ENCODE results near the gene FMN2.

FMN2 gene

DNA sequence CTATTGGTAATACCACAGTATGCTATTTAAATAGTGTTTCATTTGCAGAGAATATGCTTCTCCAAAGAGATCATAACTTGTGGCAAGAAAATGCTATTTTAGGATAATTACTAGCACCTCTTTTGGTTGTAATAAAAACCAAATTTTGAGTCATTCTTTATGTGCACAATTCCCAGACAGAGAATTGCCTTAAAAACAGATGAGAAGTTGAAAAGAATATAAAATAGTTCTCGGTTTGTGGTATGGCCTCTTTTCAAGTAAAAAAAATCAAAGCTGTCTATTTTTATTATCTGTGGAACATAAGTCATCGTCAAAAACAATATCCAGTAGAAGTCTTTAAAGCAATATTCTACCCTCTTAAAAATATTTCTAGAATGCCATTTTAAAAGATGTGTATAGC lies 334.4 kb downstream of the FMN2 start:
- DNase-seq (ENCODE audit: low read depth in 1 of 2, low spot score in 1 of 2): no peak
- H3K4me3 ChIP-seq (replicated peaks; ENCODE audit: insufficient read depth, low read length): no peak overlapping the region
- TF ChIP-seq, protein P1, sequence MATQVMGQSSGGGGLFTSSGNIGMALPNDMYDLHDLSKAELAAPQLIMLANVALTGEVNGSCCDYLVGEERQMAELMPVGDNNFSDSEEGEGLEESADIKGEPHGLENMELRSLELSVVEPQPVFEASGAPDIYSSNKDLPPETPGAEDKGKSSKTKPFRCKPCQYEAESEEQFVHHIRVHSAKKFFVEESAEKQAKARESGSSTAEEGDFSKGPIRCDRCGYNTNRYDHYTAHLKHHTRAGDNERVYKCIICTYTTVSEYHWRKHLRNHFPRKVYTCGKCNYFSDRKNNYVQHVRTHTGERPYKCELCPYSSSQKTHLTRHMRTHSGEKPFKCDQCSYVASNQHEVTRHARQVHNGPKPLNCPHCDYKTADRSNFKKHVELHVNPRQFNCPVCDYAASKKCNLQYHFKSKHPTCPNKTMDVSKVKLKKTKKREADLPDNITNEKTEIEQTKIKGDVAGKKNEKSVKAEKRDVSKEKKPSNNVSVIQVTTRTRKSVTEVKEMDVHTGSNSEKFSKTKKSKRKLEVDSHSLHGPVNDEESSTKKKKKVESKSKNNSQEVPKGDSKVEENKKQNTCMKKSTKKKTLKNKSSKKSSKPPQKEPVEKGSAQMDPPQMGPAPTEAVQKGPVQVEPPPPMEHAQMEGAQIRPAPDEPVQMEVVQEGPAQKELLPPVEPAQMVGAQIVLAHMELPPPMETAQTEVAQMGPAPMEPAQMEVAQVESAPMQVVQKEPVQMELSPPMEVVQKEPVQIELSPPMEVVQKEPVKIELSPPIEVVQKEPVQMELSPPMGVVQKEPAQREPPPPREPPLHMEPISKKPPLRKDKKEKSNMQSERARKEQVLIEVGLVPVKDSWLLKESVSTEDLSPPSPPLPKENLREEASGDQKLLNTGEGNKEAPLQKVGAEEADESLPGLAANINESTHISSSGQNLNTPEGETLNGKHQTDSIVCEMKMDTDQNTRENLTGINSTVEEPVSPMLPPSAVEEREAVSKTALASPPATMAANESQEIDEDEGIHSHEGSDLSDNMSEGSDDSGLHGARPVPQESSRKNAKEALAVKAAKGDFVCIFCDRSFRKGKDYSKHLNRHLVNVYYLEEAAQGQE (IDR thresholded peaks at IDR 0.05; ENCODE audit: insufficient replicate concordance, low read depth): no peak
- no peak for TF ChIP-seq POLR2AphosphoS5 (IDR thresholded peaks at IDR 0.05; ENCODE audit: low read depth)
- TF ChIP-seq GABPA (IDR thresholded peaks at IDR 0.05; ENCODE audit: low read depth): no peak
- TF ChIP-seq SPI1 (IDR thresholded peaks at IDR 0.05; ENCODE audit: borderline replicate concordance, low read depth): no peak
- TF ChIP-seq, protein P2, sequence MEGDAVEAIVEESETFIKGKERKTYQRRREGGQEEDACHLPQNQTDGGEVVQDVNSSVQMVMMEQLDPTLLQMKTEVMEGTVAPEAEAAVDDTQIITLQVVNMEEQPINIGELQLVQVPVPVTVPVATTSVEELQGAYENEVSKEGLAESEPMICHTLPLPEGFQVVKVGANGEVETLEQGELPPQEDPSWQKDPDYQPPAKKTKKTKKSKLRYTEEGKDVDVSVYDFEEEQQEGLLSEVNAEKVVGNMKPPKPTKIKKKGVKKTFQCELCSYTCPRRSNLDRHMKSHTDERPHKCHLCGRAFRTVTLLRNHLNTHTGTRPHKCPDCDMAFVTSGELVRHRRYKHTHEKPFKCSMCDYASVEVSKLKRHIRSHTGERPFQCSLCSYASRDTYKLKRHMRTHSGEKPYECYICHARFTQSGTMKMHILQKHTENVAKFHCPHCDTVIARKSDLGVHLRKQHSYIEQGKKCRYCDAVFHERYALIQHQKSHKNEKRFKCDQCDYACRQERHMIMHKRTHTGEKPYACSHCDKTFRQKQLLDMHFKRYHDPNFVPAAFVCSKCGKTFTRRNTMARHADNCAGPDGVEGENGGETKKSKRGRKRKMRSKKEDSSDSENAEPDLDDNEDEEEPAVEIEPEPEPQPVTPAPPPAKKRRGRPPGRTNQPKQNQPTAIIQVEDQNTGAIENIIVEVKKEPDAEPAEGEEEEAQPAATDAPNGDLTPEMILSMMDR (IDR thresholded peaks at IDR 0.05; ENCODE audit: insufficient read depth, low read length): no peak
- no peak overlapping the region for H3K27ac ChIP-seq (replicated peaks)
- H3K27me3 ChIP-seq (ENCODE audit: insufficient read depth, poor library complexity, severe bottlenecking): no peaks in the 10 kb centered on the region

DNA sequence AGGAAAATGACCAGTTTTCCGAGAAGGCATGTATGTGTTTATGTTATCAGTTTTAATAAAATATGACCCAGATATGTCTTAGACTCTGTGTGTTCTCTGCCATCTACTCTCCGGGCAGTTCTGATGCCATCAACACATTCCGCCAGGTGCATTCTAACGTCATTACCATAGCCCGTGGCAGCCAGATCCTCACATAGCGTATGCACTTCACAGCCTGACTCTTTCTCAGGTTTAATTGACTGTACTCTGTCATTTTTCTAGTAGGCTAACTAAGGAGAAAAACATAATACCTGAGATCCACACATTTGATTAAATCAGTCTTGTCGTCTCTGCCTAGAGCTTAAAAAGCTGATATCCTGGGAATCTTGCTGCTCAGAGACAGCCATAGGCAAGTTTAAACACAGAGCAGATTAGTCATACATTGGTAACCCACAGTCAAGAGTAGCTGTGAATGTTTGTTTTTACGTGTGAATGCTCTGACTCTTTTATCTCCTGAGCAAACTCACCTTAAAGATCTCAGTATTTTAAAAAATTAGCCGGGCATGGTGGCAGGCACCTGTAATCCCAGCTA lies 344.4 kb downstream of the FMN2 start:
- TF ChIP-seq, protein P2 (IDR thresholded peaks at IDR 0.05; ENCODE audit: insufficient read depth, low read length): no peak
- TF ChIP-seq, protein P1 (IDR thresholded peaks at IDR 0.05; ENCODE audit: insufficient replicate concordance, low read depth): no peak
- TF ChIP-seq SPI1 (IDR thresholded peaks at IDR 0.05; ENCODE audit: borderline replicate concordance, low read depth) (no peak), GABPA (IDR thresholded peaks at IDR 0.05; ENCODE audit: low read depth) (no peak), POLR2AphosphoS5 (IDR thresholded peaks at IDR 0.05; ENCODE audit: low read depth) (no peak)
- no peak for DNase-seq (ENCODE audit: low read depth in 1 of 2, low spot score in 1 of 2)
- H3K27ac ChIP-seq (replicated peaks): no peak overlapping the region
- no peak overlapping the region for H3K4me3 ChIP-seq (replicated peaks; ENCODE audit: insufficient read depth, low read length)
- no peaks in the 10 kb centered on the region for H3K27me3 ChIP-seq (ENCODE audit: insufficient read depth, poor library complexity, severe bottlenecking)

DNA sequence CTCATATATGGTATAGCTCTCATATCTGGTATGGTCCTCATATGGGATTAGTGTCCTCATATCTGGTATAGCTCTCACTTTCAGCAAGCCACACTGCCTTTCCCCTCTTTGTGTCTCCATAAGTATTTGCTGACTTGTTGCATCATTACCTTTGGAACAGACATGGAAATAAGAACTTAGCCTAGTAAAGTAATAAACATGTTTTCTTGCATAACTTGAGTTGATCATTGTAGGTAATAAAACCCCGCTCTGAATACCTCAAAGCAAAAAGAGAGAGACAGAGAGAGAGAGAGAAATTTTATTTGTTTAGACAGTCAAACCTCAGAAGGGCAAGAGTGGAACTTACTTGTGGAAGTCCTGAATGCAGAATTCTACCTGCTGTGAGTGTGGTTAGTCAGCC lies 350.0 kb downstream of the FMN2 start:
- DNase-seq (ENCODE audit: low read depth in 1 of 2, low spot score in 1 of 2): no peak
- Histone ChIP-seq H3K4me3 (replicated peaks; ENCODE audit: insufficient read depth, low read length) (no peak overlapping the region), H3K27me3 (ENCODE audit: insufficient read depth, poor library complexity, severe bottlenecking) (no peaks in the 10 kb centered on the region), H3K27ac (replicated peaks) (no peak overlapping the region)
- TF ChIP-seq POLR2AphosphoS5 (IDR thresholded peaks at IDR 0.05; ENCODE audit: low read depth) (no peak), GABPA (IDR thresholded peaks at IDR 0.05; ENCODE audit: low read depth) (no peak), SPI1 (IDR thresholded peaks at IDR 0.05; ENCODE audit: borderline replicate concordance, low read depth) (no peak)
- TF ChIP-seq, protein P2 (IDR thresholded peaks at IDR 0.05; ENCODE audit: insufficient read depth, low read length): no peak
- TF ChIP-seq, protein P1 (IDR thresholded peaks at IDR 0.05; ENCODE audit: insufficient replicate concordance, low read depth): no peak
